ENCODE data around the gene CADM1. TPM values are rescaled to one million over a fixed set of nuclear protein-coding genes. Genes with fewer than 3 reads are reported as not detected.

The CADM1 gene
- total RNA-seq, 1 donor from 2014 or later: 150 TPM

- Mint-ChIP-seq H3K4me1 (ENCODE audit: unreplicated experiment) (peaks cover 32% of the 10 kb centered on the region), H3K36me3 (no peaks in the 10 kb centered on the region), H3K4me3 (no peak overlapping the region), H3K27ac (no peak overlapping the region), H3K27me3 (no peaks in the 10 kb centered on the region), H3K9me3 (no peaks in the 10 kb centered on the region)
- no peak for TF ChIP-seq CTCF (conservative IDR thresholded peaks at IDR 0.05)
- DNase-seq (ENCODE audit: extremely low spot score, unreplicated experiment): no peak
These were observed 246.5 kb downstream of the CADM1 start for GRCh38 chr11:115257678-115258077.

GRCh38 chr11:115257270-115257669, 246.9 kb downstream of the CADM1 start:
- DNase-seq (ENCODE audit: extremely low spot score, unreplicated experiment): no peak
- Mint-ChIP-seq H3K4me1 (ENCODE audit: unreplicated experiment) (peaks cover 32% of the 10 kb centered on the region), H3K36me3 (no peaks in the 10 kb centered on the region), H3K27me3 (no peaks in the 10 kb centered on the region), H3K27ac (no peak overlapping the region), H3K4me3 (no peak overlapping the region), H3K9me3 (no peaks in the 10 kb centered on the region)
- TF ChIP-seq CTCF (conservative IDR thresholded peaks at IDR 0.05): no peak

- H3K36me3 Mint-ChIP-seq: no peaks in the 10 kb centered on the region
- H3K4me1 Mint-ChIP-seq (ENCODE audit: unreplicated experiment): peaks cover 36% of the 10 kb centered on the region
- no peak overlapping the region for H3K27ac Mint-ChIP-seq
- no peak for DNase-seq (ENCODE audit: extremely low spot score, unreplicated experiment)
- TF ChIP-seq CTCF (conservative IDR thresholded peaks at IDR 0.05): no peak
- no peaks in the 10 kb centered on the region for H3K9me3 Mint-ChIP-seq
- H3K27me3 Mint-ChIP-seq: no peaks in the 10 kb centered on the region
- no peak overlapping the region for H3K4me3 Mint-ChIP-seq
These were observed 247.6 kb downstream of the CADM1 start for GRCh38 chr11:115256397-115257197.

- H3K27me3 Mint-ChIP-seq: no peaks in the 10 kb centered on the region
- no peak overlapping the region for H3K27ac Mint-ChIP-seq
- TF ChIP-seq CTCF (conservative IDR thresholded peaks at IDR 0.05): no peak
- H3K4me1 Mint-ChIP-seq (ENCODE audit: unreplicated experiment): peaks cover 42% of the 10 kb centered on the region
- no peaks in the 10 kb centered on the region for H3K9me3 Mint-ChIP-seq
- no peak for DNase-seq (ENCODE audit: extremely low spot score, unreplicated experiment)
- H3K4me3 Mint-ChIP-seq: no peak overlapping the region
- H3K36me3 Mint-ChIP-seq: no peaks in the 10 kb centered on the region
These were observed 249.0 kb downstream of the CADM1 start for GRCh38 chr11:115255006-115255762.

- no peak for TF ChIP-seq CTCF (conservative IDR thresholded peaks at IDR 0.05)
- Mint-ChIP-seq H3K4me3 (no peak overlapping the region), H3K27ac (peak overlapping the region; percentile 35), H3K9me3 (peaks cover 8% of the 10 kb centered on the region), H3K4me1 (ENCODE audit: unreplicated experiment) (peaks cover 48% of the 10 kb centered on the region), H3K36me3 (peaks cover 12% of the 10 kb centered on the region), H3K27me3 (no peaks in the 10 kb centered on the region)
- DNase-seq (ENCODE audit: extremely low spot score, unreplicated experiment): no peak
These were observed 253.1 kb downstream of the CADM1 start for GRCh38 chr11:115251126-115251525.
